Measurements from ENCODE around the gene AP4S1.

The AP4S1 gene

DNA sequence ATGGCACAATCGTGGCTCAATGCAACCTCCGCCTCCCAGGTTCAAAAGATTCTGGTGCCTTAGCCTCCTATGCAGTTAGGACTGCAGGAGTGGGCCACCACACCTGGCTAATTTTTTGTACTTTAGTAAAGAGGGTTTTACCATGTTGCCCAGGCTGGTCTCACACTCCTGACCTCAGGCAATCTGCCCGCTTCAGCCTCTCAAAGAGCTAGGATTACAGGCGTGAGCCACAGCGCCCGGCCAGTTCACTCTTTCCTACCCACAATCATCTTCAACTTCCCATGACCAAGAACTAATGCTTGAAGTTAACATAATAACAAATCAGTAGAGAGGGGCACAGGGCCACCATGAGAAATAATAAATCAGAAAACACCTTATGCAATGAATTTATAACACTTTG, 99.8 kb downstream of the AP4S1 start:
- Histone ChIP-seq H3K9me3 (replicated peaks; ENCODE audit: low read length) (no peaks in the 10 kb centered on the region), H3K27me3 (ENCODE audit: control insufficient read depth, insufficient read depth, low read length) (no peaks in the 10 kb centered on the region), H3K4me2 (ENCODE audit: low read length) (no peak overlapping the region), H3K4me1 (ENCODE audit: control insufficient read depth, insufficient read depth, low read length) (no peaks in the 10 kb centered on the region), H3K4me3 (ENCODE audit: low read length) (no peak overlapping the region), H3K9ac (ENCODE audit: low read depth, low read length) (no peak overlapping the region), H3K36me3 (ENCODE audit: insufficient read depth, low read length) (peaks cover 73% of the 10 kb centered on the region)

DNA sequence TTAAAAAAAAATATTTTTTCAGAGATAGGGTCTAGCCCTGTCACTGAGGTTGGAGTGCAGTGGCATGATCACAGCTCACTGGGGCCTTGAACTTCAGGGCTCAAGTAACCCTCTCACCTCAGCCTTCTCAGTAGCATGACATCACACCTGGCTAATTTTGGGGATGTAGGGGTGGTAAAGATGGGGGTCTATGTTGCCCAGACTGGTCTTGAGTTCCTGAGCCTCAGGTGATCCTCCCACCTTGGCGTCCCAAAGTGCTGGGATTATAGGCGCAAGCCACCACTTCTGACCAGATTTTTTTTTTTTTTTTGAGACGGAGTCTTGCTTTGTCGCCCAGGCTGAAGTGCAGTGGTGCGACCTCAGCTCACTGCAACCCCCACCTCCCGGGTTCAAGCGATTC, 101.2 kb downstream of the AP4S1 start:
- Histone ChIP-seq H3K9me3 (replicated peaks; ENCODE audit: low read length) (no peaks in the 10 kb centered on the region), H3K4me2 (ENCODE audit: low read length) (no peak overlapping the region), H3K4me3 (ENCODE audit: low read length) (no peak overlapping the region), H3K9ac (ENCODE audit: low read depth, low read length) (no peak overlapping the region), H3K27me3 (ENCODE audit: control insufficient read depth, insufficient read depth, low read length) (no peaks in the 10 kb centered on the region), H3K36me3 (ENCODE audit: insufficient read depth, low read length) (peaks cover 69% of the 10 kb centered on the region), H3K4me1 (ENCODE audit: control insufficient read depth, insufficient read depth, low read length) (no peaks in the 10 kb centered on the region)

DNA sequence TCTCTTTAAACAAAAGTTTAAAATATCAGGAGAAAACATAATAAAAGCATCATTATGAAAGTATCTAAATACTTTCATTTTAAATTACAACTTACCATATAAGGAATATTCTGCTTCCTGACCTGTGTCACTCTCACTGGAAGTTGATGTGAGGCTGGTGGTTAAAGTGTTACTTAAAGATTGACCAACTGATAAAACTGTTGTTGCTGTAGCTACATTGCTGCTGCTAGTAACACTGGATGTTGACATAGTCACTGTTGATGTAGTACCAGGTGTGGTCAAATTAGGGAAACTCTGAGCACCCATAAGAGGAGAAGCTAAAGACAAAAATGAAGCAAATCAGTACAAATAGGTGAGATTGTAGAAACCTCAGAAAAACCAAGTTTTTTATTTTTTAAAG, 102.2 kb downstream of the AP4S1 start:
- Histone ChIP-seq H3K4me3 (ENCODE audit: low read length) (no peak overlapping the region), H3K9ac (ENCODE audit: low read depth, low read length) (no peak overlapping the region), H3K4me2 (ENCODE audit: low read length) (no peak overlapping the region), H3K4me1 (ENCODE audit: control insufficient read depth, insufficient read depth, low read length) (no peaks in the 10 kb centered on the region), H3K27me3 (ENCODE audit: control insufficient read depth, insufficient read depth, low read length) (no peaks in the 10 kb centered on the region), H3K9me3 (replicated peaks; ENCODE audit: low read length) (no peaks in the 10 kb centered on the region), H3K36me3 (ENCODE audit: insufficient read depth, low read length) (peaks cover 62% of the 10 kb centered on the region)

DNA sequence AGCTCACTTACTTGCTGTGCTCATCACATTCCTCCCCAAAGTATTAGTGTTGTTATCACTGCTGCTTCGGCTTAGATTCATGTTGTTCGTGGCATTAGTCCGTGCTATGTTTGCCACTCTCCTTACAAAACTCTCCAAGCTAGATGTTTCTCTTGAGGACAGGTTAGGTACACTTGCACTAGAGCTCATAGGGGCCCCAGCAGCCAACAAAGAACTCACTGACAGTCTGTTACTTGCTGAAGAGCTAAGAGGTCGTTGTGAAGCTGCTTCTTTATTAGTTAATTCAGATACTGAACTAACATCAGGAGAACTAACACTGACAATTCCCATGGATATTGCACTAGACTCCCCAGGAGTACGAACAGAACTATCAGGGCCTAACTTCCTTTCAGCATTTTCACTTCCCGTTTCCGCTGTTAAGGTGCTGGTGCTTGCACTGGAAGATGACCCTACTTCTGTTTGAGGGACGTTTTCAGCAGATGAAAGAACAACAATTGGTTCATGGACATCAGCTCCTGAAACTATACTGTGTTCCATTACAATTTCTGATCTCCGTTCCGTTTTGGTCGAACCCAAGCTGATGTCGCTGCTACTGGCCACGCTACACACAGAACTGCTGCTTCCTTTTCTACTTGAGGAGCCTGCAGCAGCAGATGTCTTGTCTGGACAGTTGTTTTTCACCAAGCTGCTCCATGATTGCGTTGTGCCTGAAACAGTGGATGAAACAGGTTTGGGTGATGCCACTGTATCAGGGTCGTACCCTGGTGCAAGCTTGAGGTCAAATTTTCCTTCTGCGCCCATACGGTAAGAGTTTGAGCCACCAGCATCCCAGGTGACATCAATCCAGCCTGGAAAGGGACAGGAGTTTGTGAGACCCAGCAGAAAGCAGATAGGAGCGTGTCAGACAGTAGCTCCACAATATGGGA, 103.4 kb downstream of the AP4S1 start:
- Histone ChIP-seq H3K4me2 (ENCODE audit: low read length) (no peak overlapping the region), H3K36me3 (ENCODE audit: insufficient read depth, low read length) (peaks cover 63% of the 10 kb centered on the region), H3K4me1 (ENCODE audit: control insufficient read depth, insufficient read depth, low read length) (no peaks in the 10 kb centered on the region), H3K27me3 (ENCODE audit: control insufficient read depth, insufficient read depth, low read length) (no peaks in the 10 kb centered on the region), H3K4me3 (ENCODE audit: low read length) (no peak overlapping the region), H3K9me3 (replicated peaks; ENCODE audit: low read length) (no peaks in the 10 kb centered on the region), H3K9ac (ENCODE audit: low read depth, low read length) (no peak overlapping the region)

DNA sequence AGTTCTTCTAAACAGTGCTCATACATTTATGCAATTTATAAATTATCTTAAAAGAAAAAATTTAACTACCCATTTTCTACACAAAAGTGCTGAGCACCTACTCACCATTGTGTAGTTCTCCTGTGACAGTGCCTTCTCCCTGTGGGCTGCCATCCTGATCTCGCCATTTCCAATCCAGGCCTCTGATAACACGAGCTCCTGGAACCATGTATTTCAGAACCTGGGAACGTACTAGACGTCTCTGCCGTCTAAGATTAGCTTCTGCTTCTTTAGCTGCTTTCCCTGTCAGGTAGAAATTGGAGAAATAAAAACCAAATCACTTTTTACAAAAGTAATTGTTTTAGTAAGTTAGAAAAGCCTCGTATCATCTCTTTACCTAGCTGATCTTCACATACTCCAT, 107.7 kb downstream of the AP4S1 start:
- Histone ChIP-seq H3K9me3 (replicated peaks; ENCODE audit: low read length) (no peaks in the 10 kb centered on the region), H3K27me3 (ENCODE audit: control insufficient read depth, insufficient read depth, low read length) (no peaks in the 10 kb centered on the region), H3K9ac (ENCODE audit: low read depth, low read length) (no peak overlapping the region), H3K4me1 (ENCODE audit: control insufficient read depth, insufficient read depth, low read length) (no peaks in the 10 kb centered on the region), H3K4me3 (ENCODE audit: low read length) (no peak overlapping the region), H3K36me3 (ENCODE audit: insufficient read depth, low read length) (peaks cover 68% of the 10 kb centered on the region), H3K4me2 (ENCODE audit: low read length) (no peak overlapping the region)

DNA sequence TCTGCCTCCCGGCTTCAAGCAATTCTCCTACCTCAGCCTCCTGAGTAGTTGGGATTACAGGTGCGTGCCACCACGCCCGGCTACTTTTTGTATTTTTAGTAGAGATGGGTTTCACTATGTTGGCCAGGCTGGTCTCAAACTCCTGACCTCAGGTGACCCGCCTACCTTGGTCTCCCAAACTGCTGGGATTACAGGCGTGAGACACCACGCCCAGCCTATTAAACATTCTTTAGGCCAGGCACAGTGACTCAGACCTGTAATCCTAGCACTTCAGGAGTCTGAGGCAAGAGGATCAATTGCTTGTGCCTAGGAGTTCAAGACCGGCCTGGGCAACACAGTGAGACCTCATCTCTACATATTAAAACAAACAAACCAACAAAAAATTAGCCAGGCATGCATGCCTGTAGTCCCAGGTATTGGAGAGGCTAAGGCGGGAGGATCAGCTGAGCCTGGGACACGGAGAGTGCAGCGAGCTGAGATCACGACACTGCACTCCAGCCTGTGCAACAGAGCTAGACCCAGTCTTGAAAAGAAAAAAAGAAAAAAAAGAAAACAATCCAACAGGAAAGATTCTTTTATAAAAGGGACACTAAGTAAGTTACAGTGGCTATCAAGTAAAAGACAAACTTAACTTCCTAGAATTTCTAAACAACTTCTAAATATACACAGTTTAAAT, 111.9 kb downstream of the AP4S1 start:
- H3K36me3 ChIP-seq (ENCODE audit: insufficient read depth, low read length), result peaks cover 78% of the 10 kb centered on the region

DNA sequence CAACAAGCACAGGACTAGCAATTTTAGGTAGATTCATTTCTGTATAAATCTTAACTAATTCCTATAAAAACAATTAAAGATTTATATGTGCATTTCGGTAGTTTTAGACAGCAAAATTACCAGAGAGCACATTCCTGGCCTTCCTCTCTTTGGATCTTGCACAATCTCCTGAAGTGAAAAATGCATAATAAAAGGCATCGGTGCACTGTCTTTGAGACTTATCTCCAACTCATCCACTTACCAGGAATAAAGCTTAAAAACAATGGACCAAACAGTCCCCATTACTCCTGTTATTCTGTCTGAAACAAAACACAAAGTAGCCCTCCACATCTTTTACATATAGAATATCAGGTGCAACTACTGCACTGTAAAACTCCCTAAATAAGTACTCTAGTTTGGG, 112.9 kb downstream of the AP4S1 start:
- Histone ChIP-seq H3K27me3 (ENCODE audit: control insufficient read depth, insufficient read depth, low read length) (no peaks in the 10 kb centered on the region), H3K4me2 (ENCODE audit: low read length) (no peak overlapping the region), H3K36me3 (ENCODE audit: insufficient read depth, low read length) (peaks cover 72% of the 10 kb centered on the region), H3K9ac (ENCODE audit: low read depth, low read length) (no peak overlapping the region), H3K9me3 (replicated peaks; ENCODE audit: low read length) (no peaks in the 10 kb centered on the region), H3K4me3 (ENCODE audit: low read length) (no peak overlapping the region), H3K4me1 (ENCODE audit: control insufficient read depth, insufficient read depth, low read length) (no peaks in the 10 kb centered on the region)

More for the DNA sequence above, 111.9 kb downstream of the AP4S1 start:
- Histone ChIP-seq H3K9me3 (replicated peaks; ENCODE audit: low read length) (no peaks in the 10 kb centered on the region), H3K4me2 (ENCODE audit: low read length) (no peak overlapping the region), H3K27me3 (ENCODE audit: control insufficient read depth, insufficient read depth, low read length) (no peaks in the 10 kb centered on the region), H3K4me1 (ENCODE audit: control insufficient read depth, insufficient read depth, low read length) (no peaks in the 10 kb centered on the region), H3K4me3 (ENCODE audit: low read length) (no peak overlapping the region), H3K9ac (ENCODE audit: low read depth, low read length) (no peak overlapping the region)

DNA sequence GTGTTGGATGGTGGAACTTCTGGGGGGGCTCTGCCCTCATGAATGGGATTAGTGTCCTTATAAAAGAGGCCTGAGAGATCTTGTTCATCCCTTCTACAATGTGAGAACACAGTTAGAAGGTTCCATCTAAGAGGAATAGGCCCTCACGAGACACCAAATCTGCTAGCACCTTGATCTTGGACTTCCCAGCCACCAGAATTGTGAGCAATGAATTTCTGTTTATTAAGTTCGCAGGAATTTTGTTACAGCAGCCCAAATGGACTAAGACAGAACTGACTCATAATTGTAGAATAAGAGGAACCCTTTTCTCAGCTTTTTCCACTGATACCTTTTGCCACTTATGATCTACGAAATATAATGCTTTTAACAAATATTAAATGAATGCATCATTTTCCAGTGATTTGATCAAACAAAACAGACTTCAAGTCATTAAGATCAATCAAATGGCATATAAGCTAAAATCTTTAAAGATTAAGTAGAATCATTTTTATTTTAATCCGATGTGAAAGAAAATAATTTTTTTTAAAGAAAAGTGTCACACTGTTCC, 113.9 kb downstream of the AP4S1 start:
- H3K9ac ChIP-seq (ENCODE audit: low read depth, low read length), result no peak overlapping the region
- peaks cover 72% of the 10 kb centered on the region for H3K36me3 ChIP-seq (ENCODE audit: insufficient read depth, low read length)
- H3K4me2 ChIP-seq (ENCODE audit: low read length), result no peak overlapping the region

DNA sequence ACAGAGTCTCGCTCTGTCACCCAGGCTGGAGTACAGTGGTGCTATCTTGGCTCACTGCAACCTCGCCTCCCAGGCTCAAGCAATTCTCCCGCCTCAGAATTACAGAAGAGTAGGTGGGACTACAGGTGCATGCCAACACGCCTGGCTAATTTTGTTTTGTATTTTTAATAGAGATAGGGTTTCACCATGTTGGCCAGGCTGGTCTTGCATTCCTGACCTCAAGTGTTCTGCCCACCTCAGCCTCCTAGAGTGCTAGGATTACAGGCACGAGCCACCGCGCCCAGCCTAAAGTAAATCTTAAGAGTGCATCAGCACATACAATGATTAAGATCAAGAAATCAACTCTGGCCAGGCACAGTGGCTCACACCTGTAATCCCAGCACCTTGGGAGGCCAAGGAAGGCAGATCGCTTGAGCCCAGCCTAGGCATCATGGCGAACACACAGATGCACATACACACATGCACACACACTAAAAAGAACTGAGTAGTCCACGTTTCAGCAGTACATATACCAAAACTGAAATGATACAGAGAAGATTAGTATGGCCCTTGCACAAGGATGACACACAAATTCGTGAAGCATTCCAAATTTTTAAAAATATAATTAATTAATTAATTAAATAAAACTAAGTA, 117.1 kb downstream of the AP4S1 start:
- Histone ChIP-seq H3K4me1 (ENCODE audit: control insufficient read depth, insufficient read depth, low read length) (no peaks in the 10 kb centered on the region), H3K4me3 (ENCODE audit: low read length) (no peak overlapping the region), H3K27me3 (ENCODE audit: control insufficient read depth, insufficient read depth, low read length) (no peaks in the 10 kb centered on the region), H3K4me2 (ENCODE audit: low read length) (no peak overlapping the region), H3K36me3 (ENCODE audit: insufficient read depth, low read length) (peaks cover 71% of the 10 kb centered on the region), H3K9ac (ENCODE audit: low read depth, low read length) (no peak overlapping the region), H3K9me3 (replicated peaks; ENCODE audit: low read length) (no peaks in the 10 kb centered on the region)

More for the DNA sequence above, 113.9 kb downstream of the AP4S1 start:
- no peaks in the 10 kb centered on the region for H3K9me3 ChIP-seq (replicated peaks; ENCODE audit: low read length)
- no peak overlapping the region for H3K4me3 ChIP-seq (ENCODE audit: low read length)
- no peaks in the 10 kb centered on the region for H3K4me1 ChIP-seq (ENCODE audit: control insufficient read depth, insufficient read depth, low read length)
- H3K27me3 ChIP-seq (ENCODE audit: control insufficient read depth, insufficient read depth, low read length), result no peaks in the 10 kb centered on the region

All from skeletal muscle satellite cell (primary cell).